Neutrophil (primary cell): ENCODE data around the gene ANO2.

Source experiments
- H3K27ac ChIP-seq: fragments of 200-600 bp; sonication (generic); 2 replicates; pipeline ENCODE4 v1.5.1; 2016; ENCODE audit warnings: mild to moderate bottlenecking, moderate library complexity
- H3K27me3 ChIP-seq: fragments of 200-600 bp; sonication (generic); 2 replicates; pipeline ENCODE4 v1.6.0; 2016; ENCODE audit warnings: mild to moderate bottlenecking
- H3K36me3 ChIP-seq: fragments of 200-600 bp; sonication (generic); 2 replicates; pipeline ENCODE4 v1.5.1; 2017
- H3K4me1 ChIP-seq, 2 experiments: fragments of 200-600 bp in 1 of 2; sonication (generic) in 1 of 2; 1 replicate in 1 of 2; 2 replicates in 1 of 2; pipeline versions ENCODE4 v1.5.1 to v1.6.1; 2013 to 2016; ENCODE audit warnings: low read depth in 1 of 2, low read length in 1 of 2, mild to moderate bottlenecking in 1 of 2, moderate library complexity in 1 of 2; ENCODE audit not compliant: control insufficient read depth in 1 of 2, insufficient read depth in 1 of 2
- H3K4me3 ChIP-seq, 2 experiments: fragments of 200-600 bp in 1 of 2; sonication (generic) in 1 of 2; 1 replicate in 1 of 2; 2 replicates in 1 of 2; pipeline ENCODE4 v1.5.1; 2013 to 2016; ENCODE audit warnings: low read depth in 1 of 2, low read length in 1 of 2, mild to moderate bottlenecking in 1 of 2, moderate library complexity in 1 of 2
- H3K9me3 ChIP-seq: fragments of 200-600 bp; sonication (generic); 2 replicates; pipeline ENCODE4 v1.5.1; 2016
- CTCF ChIP-seq: fragments of 200-600 bp; sonication (generic); IDR thresholded peaks from 2 replicates; pipeline ENCODE4 v1.5.1; 2016; ENCODE audit warnings: antibody characterized with exemption

Gene ANO2

GRCh38 chr12:5567016-5567725 is 377.9 kb downstream of the ANO2 start:
- peaks cover 5% of the 10 kb centered on the region for H3K27me3 ChIP-seq
- H3K27ac ChIP-seq: no peak overlapping the region
- H3K4me3 ChIP-seq: no peak overlapping the region
- H3K36me3 ChIP-seq: no peaks in the 10 kb centered on the region
- no peak for TF ChIP-seq CTCF
- H3K4me1 ChIP-seq: no peaks in the 10 kb centered on the region
- no peaks in the 10 kb centered on the region for H3K9me3 ChIP-seq

GRCh38 chr12:5565933-5566599 is 379.0 kb downstream of the ANO2 start:
- no peak for TF ChIP-seq CTCF
- no peaks in the 10 kb centered on the region for H3K36me3 ChIP-seq
- H3K4me3 ChIP-seq: no peak overlapping the region
- no peaks in the 10 kb centered on the region for H3K9me3 ChIP-seq
- H3K4me1 ChIP-seq: no peaks in the 10 kb centered on the region
- H3K27me3 ChIP-seq: peaks cover 5% of the 10 kb centered on the region
- H3K27ac ChIP-seq: no peak overlapping the region

GRCh38 chr12:5562581-5562980 is 382.5 kb downstream of the ANO2 start:
- Histone ChIP-seq H3K36me3 (no peaks in the 10 kb centered on the region), H3K9me3 (no peaks in the 10 kb centered on the region), H3K4me1 (no peaks in the 10 kb centered on the region), H3K4me3 (no peak overlapping the region), H3K27me3 (peaks cover 5% of the 10 kb centered on the region), H3K27ac (no peak overlapping the region)
- TF ChIP-seq CTCF: no peak

- no peaks in the 10 kb centered on the region for H3K27me3 ChIP-seq
- TF ChIP-seq CTCF: no peak
- no peaks in the 10 kb centered on the region for H3K36me3 ChIP-seq
- H3K9me3 ChIP-seq: no peaks in the 10 kb centered on the region
- no peak overlapping the region for H3K27ac ChIP-seq
- no peaks in the 10 kb centered on the region for H3K4me1 ChIP-seq
- H3K4me3 ChIP-seq: no peak overlapping the region
These were observed 383.2 kb downstream of the ANO2 start for GRCh38 chr12:5561846-5562245.

- Histone ChIP-seq H3K4me1 (no peaks in the 10 kb centered on the region), H3K9me3 (no peaks in the 10 kb centered on the region), H3K27me3 (no peaks in the 10 kb centered on the region), H3K4me3 (no peak overlapping the region), H3K36me3 (no peaks in the 10 kb centered on the region), H3K27ac (no peak overlapping the region)
- no peak for TF ChIP-seq CTCF
These were observed 384.0 kb downstream of the ANO2 start for GRCh38 chr12:5561057-5561456.
